ENCODE results near the gene MPZL1.

MPZL1 gene

GRCh38 chr1:167695756-167696561 lies 25.8 kb upstream of the MPZL1 start:
- DNase-seq, result no peak

DNA sequence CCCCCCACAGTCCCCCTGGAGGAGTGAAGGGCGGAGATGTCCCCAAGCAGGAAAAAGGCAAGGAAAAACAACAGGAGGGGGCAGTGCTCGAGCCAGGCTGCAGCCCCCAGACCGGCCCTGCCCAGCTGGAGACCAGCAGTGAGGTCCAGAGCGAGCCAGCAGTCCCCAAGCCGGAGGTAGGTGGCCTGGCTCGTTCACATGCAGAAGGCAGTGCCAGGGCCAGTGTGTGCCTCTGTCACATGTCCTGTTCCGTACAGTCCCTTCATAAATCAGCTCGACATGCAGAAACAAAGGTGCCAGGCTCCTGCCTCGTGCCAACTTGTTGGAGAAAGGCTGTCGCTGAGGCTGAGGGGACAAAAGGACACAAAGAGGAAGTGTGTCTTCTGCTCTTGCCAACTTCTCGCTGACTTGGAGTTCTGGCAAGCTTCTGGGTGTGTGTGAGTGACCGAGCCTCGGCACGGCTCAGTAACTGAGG lies 24.1 kb upstream of the MPZL1 start:
- no peak for DNase-seq

DNA sequence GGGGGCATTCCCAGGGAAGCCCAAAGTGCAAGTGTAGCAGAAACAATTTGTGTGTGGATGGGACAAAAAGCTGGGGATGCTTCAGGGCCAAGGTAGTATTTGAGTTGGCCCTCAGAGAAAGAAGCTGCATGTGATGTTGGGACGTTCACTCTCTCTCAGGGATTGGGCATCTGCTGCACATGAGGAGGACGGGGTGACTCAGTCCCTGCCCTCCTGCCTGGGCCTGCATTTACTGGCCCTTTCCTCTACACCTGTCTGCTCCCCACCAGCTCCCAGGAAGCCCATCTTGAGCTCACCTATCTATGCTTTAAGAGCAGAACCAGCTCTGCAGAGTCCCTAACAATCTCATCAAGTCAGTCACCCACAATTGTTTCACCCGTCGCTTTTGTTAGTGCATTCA lies 23.5 kb upstream of the MPZL1 start:
- no peak for DNase-seq

DNA sequence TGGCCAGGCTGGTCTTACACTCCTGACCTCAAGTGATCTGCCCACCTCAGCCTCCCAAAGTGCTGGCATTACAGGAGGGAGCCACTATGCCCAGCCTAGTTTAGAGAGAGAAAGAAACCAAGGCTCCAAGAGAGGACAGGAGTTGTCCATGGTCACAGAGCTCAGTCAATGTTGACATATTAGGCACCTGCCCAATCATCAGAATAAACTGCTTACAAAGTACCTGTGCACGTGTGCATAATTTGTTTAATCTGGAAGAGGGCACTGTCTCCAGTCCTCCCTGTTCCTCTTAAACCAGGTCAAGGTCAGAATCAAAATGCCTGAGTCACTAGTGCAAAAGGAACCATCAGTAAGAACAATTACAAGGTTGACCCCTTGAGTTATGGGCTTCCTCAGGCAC lies 20.3 kb upstream of the MPZL1 start:
- DNase-seq, result no peak

- no peak for DNase-seq
These were observed 18.2 kb upstream of the MPZL1 start for GRCh38 chr1:167703557-167703956.

DNA sequence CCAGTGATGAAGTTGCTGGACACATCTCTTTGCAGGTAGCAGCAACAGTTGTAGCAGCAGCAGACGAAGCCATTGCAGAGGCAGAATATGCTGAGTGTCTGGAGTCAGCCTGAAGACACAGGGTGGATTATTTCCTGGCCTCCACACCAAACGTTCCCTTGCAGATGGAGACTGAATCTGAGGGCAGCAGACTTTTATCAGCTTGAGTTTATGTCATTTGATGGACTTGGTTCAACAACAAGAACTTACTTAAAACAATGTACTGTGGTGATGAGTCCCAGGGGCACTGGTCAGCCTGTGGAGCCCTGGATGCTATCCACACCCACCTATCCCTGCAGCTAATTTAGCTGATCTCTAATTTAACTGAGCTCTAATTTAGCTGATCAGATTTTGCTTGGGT lies 17.1 kb upstream of the MPZL1 start:
- DNase-seq, result no peak

DNA sequence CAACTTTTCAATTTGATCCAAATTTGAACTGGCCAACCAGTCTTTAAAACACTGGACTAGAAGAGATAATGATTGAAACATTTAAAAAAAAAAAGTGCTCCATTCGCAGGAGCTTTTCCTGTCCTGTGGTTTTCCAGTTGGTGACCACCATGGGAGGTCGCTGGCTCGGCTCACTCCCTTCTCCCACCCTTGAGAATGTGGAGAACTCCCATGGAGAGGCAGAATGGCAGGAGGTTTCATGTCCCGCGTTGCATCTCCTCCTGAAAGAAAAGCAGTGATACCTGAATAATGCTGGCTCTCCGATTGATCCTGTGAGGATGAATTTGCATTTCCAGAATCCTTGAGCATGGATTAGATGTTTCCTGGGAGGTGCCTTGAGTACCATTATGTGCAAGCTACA lies 16.5 kb upstream of the MPZL1 start:
- no peak for DNase-seq

DNA sequence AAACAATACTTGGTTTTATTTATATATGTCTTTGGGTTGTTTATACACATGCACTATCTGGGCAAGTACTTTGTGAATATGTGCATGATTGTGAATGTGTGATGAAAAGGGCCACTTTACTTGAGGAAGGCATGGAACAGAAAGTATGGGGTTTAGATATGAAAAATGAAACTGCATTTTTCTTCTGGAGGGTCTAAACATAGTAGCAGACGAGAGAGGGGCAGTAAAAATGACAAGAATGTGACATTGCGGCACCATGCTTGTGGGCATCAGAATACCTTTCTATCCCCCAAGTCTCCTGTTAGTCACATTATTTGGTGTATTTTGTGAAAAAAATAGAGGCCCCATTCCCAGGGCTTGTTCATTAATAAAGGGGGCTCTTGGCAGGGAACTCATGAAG lies 15.4 kb upstream of the MPZL1 start:
- DNase-seq, result no peak

GRCh38 chr1:167706931-167707877 lies 14.6 kb upstream of the MPZL1 start:
- DNase-seq, result no peak

DNA sequence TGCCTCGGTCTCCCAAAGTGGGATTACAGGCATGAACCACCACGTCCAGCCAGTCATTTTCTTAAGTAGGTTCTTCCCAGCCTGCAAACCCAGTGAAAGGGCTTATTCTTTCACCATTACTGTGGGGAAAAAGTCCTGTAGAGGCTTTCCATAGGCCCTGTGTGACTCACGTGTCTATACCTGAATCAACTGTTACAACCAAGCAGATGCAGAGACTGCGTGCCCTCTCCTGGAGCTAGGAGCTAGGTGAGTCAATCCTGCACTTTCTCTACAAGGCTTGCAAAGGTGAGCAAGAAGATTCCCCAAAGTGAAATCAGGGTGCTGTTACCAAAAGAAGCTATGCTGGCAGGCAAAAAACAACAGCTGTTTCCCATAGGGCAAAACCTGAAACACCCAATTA lies 13.8 kb upstream of the MPZL1 start:
- DNase-seq, result no peak

DNA sequence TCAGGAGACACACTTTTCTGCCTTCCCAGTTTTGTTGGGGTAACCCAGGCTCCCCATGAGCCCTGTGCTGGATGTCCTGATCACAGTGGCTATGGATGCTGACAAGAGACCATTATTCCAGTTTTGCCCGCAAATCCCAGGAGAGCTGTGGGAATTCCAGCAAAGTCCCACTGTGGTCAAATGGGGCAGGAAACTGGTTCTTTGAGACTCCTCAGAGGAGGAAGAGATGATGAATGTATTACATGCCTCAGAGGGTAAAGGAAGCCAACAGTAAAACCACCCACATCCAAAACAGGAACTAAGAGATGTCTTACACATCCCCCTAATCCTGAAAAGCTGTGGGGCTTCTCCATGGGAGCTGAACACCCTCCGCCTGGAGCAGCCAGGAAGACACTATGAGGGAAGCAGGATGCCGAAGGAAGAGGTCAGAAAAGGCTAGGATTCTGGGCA lies 12.8 kb upstream of the MPZL1 start:
- no peak for DNase-seq

GRCh38 chr1:167710836-167711235 lies 10.9 kb upstream of the MPZL1 start:
- no peak for DNase-seq

GRCh38 chr1:167711797-167712196 lies 10.0 kb upstream of the MPZL1 start:
- DNase-seq, result no peak

DNA sequence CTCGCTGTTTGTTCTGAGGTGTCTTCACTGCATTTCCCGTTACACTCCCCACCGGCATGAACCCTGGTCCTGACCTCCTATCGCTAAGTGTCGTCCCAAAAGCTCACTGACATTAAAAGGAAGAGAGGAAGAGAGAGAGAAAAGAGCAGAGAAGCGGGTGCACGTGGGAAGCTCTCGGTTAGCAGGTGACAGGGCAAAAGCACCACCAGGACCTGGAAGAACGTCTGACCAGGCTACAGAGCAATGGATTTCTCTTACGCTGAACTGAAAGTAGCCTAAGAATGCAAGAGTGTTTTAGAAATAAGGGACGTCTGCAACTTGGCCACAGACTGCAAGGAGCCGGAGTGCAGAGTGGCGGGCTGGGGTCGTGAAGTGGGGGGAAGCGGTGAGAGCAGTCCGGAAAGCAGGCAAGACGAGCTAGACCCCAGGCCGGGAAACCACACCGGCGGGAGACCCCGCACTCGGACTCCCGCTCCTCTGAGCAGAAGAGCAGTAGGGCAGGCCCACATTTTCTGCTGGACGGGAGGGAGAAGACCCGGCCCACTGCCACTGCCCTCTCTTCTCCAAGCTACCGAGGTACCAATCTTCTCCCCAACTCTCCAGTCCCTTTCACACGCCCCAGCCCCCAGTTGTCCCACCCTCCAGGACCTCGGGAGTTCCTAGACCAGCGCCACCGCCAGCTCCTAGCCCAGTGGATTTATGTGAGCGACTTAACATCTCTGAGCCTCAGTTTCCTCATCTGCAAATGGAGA lies 8.3 kb upstream of the MPZL1 start:
- no peak for DNase-seq

- DNase-seq, result no peak
These were observed 7.7 kb upstream of the MPZL1 start for GRCh38 chr1:167714098-167714438.

- peak; percentile 95 for DNase-seq
These were observed 7.2 kb upstream of the MPZL1 start for GRCh38 chr1:167714439-167715156.

DNA sequence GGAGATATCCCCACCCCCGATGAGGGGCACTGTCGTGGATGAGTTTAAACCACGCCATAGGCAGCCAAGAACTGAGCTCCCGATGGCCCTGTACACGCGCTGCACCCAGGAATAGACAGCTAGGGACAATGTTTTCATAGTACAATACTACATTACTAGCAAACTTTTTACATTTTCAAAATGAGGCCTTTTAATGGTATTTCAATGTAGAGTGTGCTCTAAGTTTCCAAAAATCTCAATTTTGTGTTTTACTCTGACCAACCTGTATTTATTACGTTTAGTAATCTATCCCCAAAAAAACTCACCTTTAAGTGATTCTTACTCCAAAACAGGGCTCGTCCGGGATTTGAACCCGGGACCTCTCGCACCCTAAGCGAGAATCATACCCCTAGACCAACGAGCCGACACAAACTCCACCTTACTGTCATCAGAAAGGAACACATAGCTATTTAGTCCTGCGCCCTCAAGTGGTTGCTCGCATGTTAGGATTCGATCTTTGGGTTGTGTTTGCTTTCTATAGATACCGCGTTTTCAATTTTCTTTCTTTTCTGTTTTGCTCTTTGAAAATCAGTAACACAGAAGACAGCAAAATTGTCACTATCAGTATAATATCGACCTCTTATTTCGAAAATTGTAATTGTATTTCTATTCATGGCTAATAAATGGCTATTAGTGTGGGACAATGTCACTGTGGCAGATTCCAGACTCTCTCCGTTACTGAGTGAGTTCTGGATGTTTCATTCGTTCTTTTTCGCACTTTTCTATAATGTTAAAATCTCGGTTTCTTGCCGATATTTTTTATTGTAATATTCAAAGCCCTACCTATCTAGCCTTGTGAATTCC lies 6.4 kb upstream of the MPZL1 start:
- peak; percentile 90 for DNase-seq

DNA sequence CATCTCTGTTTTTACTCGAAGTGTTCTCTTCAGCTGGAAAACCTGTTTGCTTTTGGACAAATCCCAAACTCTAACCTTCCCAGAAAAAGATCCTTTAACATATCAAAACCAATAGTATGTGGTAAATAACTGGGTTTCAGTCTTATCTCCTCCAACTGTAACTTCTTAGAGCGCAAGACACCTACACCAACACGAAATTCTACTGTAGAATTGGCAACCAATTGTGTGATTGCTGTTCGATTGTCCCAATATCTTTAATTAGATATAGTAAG lies 5.8 kb upstream of the MPZL1 start:
- no peak for DNase-seq

GRCh38 chr1:167717351-167717750 lies 4.4 kb upstream of the MPZL1 start:
- DNase-seq, result no peak

GRCh38 chr1:167718914-167719691 lies 2.7 kb upstream of the MPZL1 start:
- no peak for DNase-seq

All from NCI-H1694 treated with DMSO at 0.1 percent for 48 hours (cell line).